ENCODE data around the gene TCF12. TPM values are rescaled to one million over a fixed set of nuclear protein-coding genes. Genes with fewer than 3 reads are reported as not detected.

The TCF12 gene
- total and polyA plus RNA-seq, 2 of the 8 experiments (the other 6 are each of a cell fraction or from before 2014, with no cell fraction given), result 85.8 to 101 TPM

GRCh38 chr15:57282686-57283085, 364.2 kb downstream of the TCF12 start:
- Histone ChIP-seq H2BK15ac (ENCODE audit: low read length) (no peak overlapping the region), H3K36me3 (ENCODE audit: control insufficient read depth in 2 of 4, insufficient read depth in 4 of 4, low read length in 3 of 4) (peaks cover 0 to 25% (median 9%) of the 10 kb centered on the region in 4 experiments; a peak in 5 of 8 replicates), H3K9ac (replicated peaks in 1 of 4; ENCODE audit: extremely low read depth in 1 of 4, low read depth in 3 of 4, low read length in 3 of 4) (no peak overlapping the region), H4K91ac (replicated peaks; ENCODE audit: insufficient read length, low read length) (no peak overlapping the region), H4K20me1 (replicated peaks in 1 of 2; ENCODE audit: control insufficient read depth in 1 of 2, insufficient read depth in 2 of 2, low read length in 2 of 2) (no peaks in the 10 kb centered on the region), H2BK20ac (ENCODE audit: low read length) (no peak overlapping the region), H3K4me2 (ENCODE audit: insufficient read depth in 1 of 2, low read depth in 2 of 2, low read length in 2 of 2) (no peak overlapping the region), H4K8ac (ENCODE audit: extremely low read depth, insufficient read depth, low read length) (no peak overlapping the region), H4K5ac (ENCODE audit: insufficient read length, low read depth, low read length) (no peak overlapping the region), H3K23me2 (ENCODE audit: low read depth, low read length) (no peaks in the 10 kb centered on the region), H2BK120ac (replicated peaks; ENCODE audit: low read depth, low read length) (no peak overlapping the region), H3K14ac (ENCODE audit: insufficient read length) (no peak overlapping the region), H2BK12ac (ENCODE audit: low read depth, low read length) (no peak overlapping the region), H3K79me2 (ENCODE audit: control insufficient read depth in 1 of 2, insufficient read depth in 2 of 2, low read length in 2 of 2) (no peaks in the 10 kb centered on the region), H3K27me3 (replicated peaks in 1 of 4; ENCODE audit: control insufficient read depth in 3 of 4, extremely low read depth in 1 of 4, insufficient read depth in 3 of 4, low read length in 3 of 4) (no peaks in the 10 kb centered on the region), H3K4ac (replicated peaks; ENCODE audit: insufficient read length, low read depth, low read length) (no peak overlapping the region), H2AFZ (ENCODE audit: low read length) (no peak overlapping the region), H2BK5ac (ENCODE audit: low read depth, low read length) (no peak overlapping the region), H3K79me1 (ENCODE audit: low read depth, low read length) (no peaks in the 10 kb centered on the region; the same call in 1 of the 2 replicates), H3K23ac (ENCODE audit: insufficient read length) (no peak overlapping the region), H3K4me1 (replicated peaks in 1 of 4; ENCODE audit: control insufficient read depth in 3 of 4, insufficient read depth in 4 of 4, low read length in 3 of 4) (peaks cover 0 to 16% (median 9%) of the 10 kb centered on the region in 4 experiments; a peak in 6 of 7 replicates), H3K18ac (ENCODE audit: extremely low read depth, low read length) (no peak overlapping the region), H3K9me3 (ENCODE audit: insufficient read depth in 2 of 2, low read depth in 1 of 2, low read length in 1 of 2) (no peaks in the 10 kb centered on the region), H2AK5ac (ENCODE audit: low read depth, low read length) (no peak overlapping the region), H3K27ac (ENCODE audit: low read depth, low read length) (no peak overlapping the region), H3K56ac (replicated peaks; ENCODE audit: insufficient read length, low read depth, low read length) (no peak overlapping the region), H3K4me3 (ENCODE audit: extremely low read depth in 1 of 4, insufficient read depth in 2 of 4, low read depth in 3 of 4, low read length in 4 of 4) (no peak overlapping the region)
- WGBS, 2 experiments (ENCODE audit: extremely low coverage in 1 of 2, insufficient coverage in 1 of 2, insufficient read length in 1 of 2, insufficient replicate concordance in 2 of 2, low coverage in 1 of 2, low lambda C conversion rate in 2 of 2, missing lambda C conversion rate in 1 of 2), result 77% methylated on average over 3 of the region's 3 CpGs; no CpG with 5 or more reads in 1 of the 2 experiments
- FAIRE-seq, result no peak
- CTCF ChIA-PET (ENCODE audit: partially characterized antibody), result interaction anchor here (0.6 kb wide), 1 partner anchor 65 kb away, joined by 3 read pairs; no protein-coding TSS in a partner anchor
- TF ChIP-seq JUN (IDR thresholded peaks at IDR 0.05; ENCODE audit: low read depth, low read length), result no peak
- TF ChIP-seq ASH2L (IDR thresholded peaks at IDR 0.05; ENCODE audit: low read length), result no peak
- no peak for TF ChIP-seq MAX (IDR thresholded peaks at IDR 0.05)
- no peak for TF ChIP-seq HDAC6 (IDR thresholded peaks at IDR 0.05; ENCODE audit: low read depth, low read length)
- TF ChIP-seq SIN3A (conservative IDR thresholded peaks at IDR 0.05 in 1 of 2, IDR thresholded peaks at IDR 0.05 in 1 of 2; ENCODE audit: low read depth in 1 of 2, low read length in 2 of 2), result no peak
- TF ChIP-seq RXRA (IDR thresholded peaks at IDR 0.05; ENCODE audit: insufficient read depth, low read depth, low read length), result no peak
- TF ChIP-seq KDM4A (IDR thresholded peaks at IDR 0.05; ENCODE audit: low read depth, low read length, severe bottlenecking), result no peak
- TF ChIP-seq MAFK (IDR thresholded peaks at IDR 0.05; ENCODE audit: low read depth, low read length), result no peak
- no peak for DNase-seq (ENCODE audit: low read depth in 1 of 2, low spot score in 2 of 2)
- POLR2A ChIA-PET (ENCODE audit: partially characterized antibody), result no interaction called here
